Omental fat pad (tissue), 4 donors: ENCODE results near the gene PTK6. TPM values are rescaled to one million over a fixed set of nuclear protein-coding genes. Genes with fewer than 3 reads are reported as not detected.
A peak's percentile ranks its signal among the peaks of the same experiment; 100 is the strongest.

Source experiments
- ATAC-seq: fragments of 150-250 bp; one replicate; pipeline ENCODE4 v1.9.1; 2016; ENCODE audit warnings: mild to moderate bottlenecking, moderate library complexity; ENCODE audit not compliant: low FRiP score
- DNase-seq: peaks from one replicate; pipeline ENCODE4 v3.0.0-alpha.2; 2019; ENCODE audit warnings: low spot score
- CTCF ChIP-seq, 3 donors: fragments of 450-650 bp; IDR thresholded peaks; one replicate each; pipeline ENCODE4 v1.5.1; 2016 to 2017; ENCODE audit warnings: antibody characterized with exemption in 3 of 3, mild to moderate bottlenecking in 3 of 3, moderate library complexity in 2 of 3
- total RNA-seq, 4 donors: library from RNA; depleted of rRNA; stranded (reverse); fragments of >200 nt; gene quantifications; one replicate each; pipeline ENCODE4 v1.1.0, GENCODE V29; 2016

Gene PTK6
- total RNA-seq, 4 donors from 2014 or later: 0.12 to 0.63 (median 0.28) TPM; not detected in 1

DNA sequence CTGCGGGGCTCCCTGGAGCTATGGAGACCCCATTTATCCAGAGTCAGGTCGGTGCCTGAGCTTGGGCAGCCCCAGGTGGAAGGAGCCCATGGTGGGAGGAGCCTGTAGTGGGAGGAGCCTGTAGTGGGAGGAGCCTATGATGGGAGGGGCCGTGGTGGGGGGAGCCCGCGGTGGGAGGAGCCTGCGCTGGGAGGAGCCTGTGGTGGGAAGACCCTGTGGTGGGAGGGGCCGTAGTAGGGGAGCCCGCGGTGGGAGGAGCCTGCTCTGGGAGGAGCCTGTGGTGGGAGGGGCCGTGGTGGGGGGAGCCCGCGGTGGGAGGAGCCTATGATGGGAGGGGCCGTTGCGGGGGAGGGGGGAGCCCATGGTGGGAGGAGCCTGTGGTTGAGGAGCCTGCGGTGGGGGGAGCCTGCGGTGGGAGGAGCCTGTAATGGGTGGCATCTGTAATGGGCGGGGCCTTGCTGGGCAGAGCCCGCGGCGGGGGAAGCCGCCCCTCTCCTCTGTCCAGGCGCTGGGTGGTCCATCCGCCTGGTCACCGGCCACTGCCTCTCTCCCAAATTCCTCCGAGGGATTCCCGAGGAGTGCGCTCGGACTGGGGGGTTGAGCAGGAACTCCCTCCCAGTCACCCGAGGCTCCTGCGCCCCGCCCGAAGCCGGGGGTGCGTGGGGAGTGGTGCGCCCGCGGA is 16.2 kb upstream of the PTK6 start:
- no peak for TF ChIP-seq CTCF (IDR thresholded peaks at IDR 0.05)
- DNase-seq: peak; percentile 70
- peak; percentile 76 for ATAC-seq

DNA sequence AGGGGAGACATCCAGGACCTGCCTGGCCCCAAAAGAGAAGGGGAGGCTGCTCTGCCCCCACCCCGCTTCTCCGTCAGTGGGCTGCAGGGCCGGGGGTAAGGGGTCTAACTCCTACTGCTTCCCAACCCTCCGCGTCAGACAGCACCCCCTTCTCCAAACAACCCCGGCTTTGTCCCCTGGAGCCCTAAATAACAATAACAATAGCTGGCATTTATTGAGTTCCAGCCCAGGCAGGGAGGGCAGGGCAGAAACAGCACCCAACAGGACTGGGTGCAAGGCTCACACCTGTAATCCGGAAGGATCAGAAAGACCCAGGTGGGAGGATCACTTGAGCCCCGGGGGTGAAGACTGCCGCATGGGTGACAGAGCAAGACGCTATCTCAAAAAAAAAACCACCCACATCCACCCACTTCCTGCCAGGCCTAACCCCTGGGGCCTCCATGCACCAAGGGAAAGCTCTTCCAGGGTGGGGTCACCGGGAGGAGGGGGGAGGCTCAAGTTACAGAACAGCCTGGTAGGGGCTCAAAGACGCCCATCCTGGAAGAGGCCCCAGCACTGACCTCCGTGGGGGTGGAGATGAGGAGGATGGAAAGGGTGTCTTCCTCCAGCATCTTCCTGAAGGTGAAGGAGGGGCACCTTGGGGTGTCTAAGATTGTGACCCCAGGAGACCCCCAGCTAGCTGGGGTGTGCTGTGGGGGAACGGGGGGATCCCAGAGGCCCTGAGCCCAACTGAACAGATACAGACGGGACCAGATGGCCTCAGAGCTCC is 15.5 kb upstream of the PTK6 start:
- TF ChIP-seq CTCF (IDR thresholded peaks at IDR 0.05): no peak
- DNase-seq (no peak), ATAC-seq (no peak)

GRCh38 chr20:63551068-63551467 is 13.9 kb upstream of the PTK6 start:
- no peak for ATAC-seq
- TF ChIP-seq CTCF (IDR thresholded peaks at IDR 0.05): no peak
- no peak for DNase-seq

DNA sequence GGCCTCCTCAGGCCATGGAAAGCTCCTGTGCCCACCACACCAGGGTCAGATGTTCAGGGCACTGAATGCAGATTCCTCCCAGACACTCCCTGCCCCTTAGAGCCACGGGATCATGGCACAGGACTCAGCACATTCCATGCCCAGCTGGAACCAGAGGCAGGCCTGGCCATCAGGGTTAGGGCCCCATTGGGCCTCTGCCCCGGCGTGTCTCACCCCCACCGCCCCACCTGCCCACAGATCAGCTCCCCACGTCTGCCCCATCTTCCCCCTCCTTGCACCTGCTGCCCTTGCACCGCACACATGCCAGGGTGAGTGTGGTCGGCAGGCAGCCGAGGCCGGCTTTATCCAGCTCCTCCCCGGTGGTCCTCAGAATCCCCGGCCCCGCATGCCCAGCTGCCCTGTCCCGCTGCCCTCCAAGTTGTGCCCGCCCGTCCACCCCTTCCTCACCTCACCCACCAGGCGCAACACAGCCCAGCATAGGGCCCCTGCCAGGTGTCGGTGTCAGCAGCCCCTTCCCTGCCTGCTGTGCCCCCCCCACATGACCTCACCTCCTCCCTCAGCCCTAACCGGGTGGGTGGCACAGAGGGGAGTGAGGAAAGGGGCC is 12.6 kb upstream of the PTK6 start:
- TF ChIP-seq CTCF (IDR thresholded peaks at IDR 0.05): no peak
- DNase-seq (no peak), ATAC-seq (no peak)

- ATAC-seq (no peak), DNase-seq (no peak)
- no peak for TF ChIP-seq CTCF (IDR thresholded peaks at IDR 0.05)
Measured at GRCh38 chr20:63549019-63549418, 11.8 kb upstream of the PTK6 start.

GRCh38 chr20:63548542-63548941 is 11.4 kb upstream of the PTK6 start:
- ATAC-seq (no peak), DNase-seq (no peak)
- TF ChIP-seq CTCF (IDR thresholded peaks at IDR 0.05): no peak
